Measurements from ENCODE around the gene AUTS2.

- TF ChIP-seq CTCF (IDR thresholded peaks at IDR 0.05) = no peak
- TF ChIP-seq POLR2A (IDR thresholded peaks at IDR 0.05) = no peak
Observed at GRCh38 chr7:69782917-69783684, 184.8 kb downstream of the AUTS2 start.
